Vagina (tissue), 2 donors: ENCODE data around the gene UGT2B7.

Experiments used
- CTCF ChIP-seq, 3 experiments: fragments of 450-650 bp in 2 of 3; fragments of 200-600 bp in 1 of 3; sonication (generic) in 1 of 3; IDR thresholded peaks; one replicate each; pipeline ENCODE4 v1.5.1; 2017 to 2019; ENCODE audit warnings: antibody characterized with exemption in 3 of 3, mild to moderate bottlenecking in 2 of 3, moderate library complexity in 2 of 3
- POLR2A ChIP-seq, 2 donors: fragments of 450-650 bp; IDR thresholded peaks; one replicate each; pipeline ENCODE4 v1.6.1; 2017; ENCODE audit warnings: antibody characterized with exemption in 2 of 2, mild to moderate bottlenecking in 2 of 2, moderate library complexity in 2 of 2
- POLR2AphosphoS5 ChIP-seq, 2 donors: sonication (generic); formaldehyde crosslinking; IDR thresholded peaks; one replicate each; pipeline ENCODE4 v1.9.0; 2017; ENCODE audit warnings: antibody characterized with exemption in 2 of 2, mild to moderate bottlenecking in 2 of 2, low read depth in 1 of 2; ENCODE audit not compliant: insufficient read depth in 1 of 2

GRCh38 chr4:69058410-69059059, 37.7 kb upstream of the UGT2B7 start:
- TF ChIP-seq CTCF (IDR thresholded peaks at IDR 0.05) (no peak), POLR2AphosphoS5 (IDR thresholded peaks at IDR 0.05; ENCODE audit: insufficient read depth in 1 of 2, low read depth in 1 of 2) (no peak), POLR2A (IDR thresholded peaks at IDR 0.05) (no peak)
